ENCODE results near the gene ROR2. TPM values are rescaled to one million over a fixed set of nuclear protein-coding genes. Genes with fewer than 3 reads are reported as not detected.

ROR2 gene
- total and polyA plus RNA-seq, 8 donors, result 3.0 to 21.4 (median 9.8) TPM

DNA sequence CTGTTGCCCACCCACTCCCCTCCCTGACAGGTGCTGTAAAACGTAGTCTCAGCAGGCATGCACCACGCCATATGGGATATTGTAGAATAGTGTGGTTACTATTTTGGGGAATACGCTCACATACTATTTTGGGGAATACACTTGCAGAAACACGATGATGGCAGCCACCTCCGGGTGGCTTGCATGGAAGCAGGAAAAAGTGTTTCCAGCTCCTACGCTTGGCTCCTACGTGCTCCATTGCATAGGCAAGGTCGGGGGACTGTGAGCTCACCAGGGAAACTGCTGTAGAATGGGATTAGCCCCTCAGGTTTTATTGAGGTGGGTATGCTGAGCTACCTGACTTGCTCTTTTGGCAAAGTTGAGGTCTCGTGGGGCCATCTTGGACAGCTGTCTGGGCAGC lies 366.1 kb downstream of the ROR2 start:
- 88 to 94% (median 93%) methylated on average over 9 of the region's 9 CpGs for WGBS, 5 donors

DNA sequence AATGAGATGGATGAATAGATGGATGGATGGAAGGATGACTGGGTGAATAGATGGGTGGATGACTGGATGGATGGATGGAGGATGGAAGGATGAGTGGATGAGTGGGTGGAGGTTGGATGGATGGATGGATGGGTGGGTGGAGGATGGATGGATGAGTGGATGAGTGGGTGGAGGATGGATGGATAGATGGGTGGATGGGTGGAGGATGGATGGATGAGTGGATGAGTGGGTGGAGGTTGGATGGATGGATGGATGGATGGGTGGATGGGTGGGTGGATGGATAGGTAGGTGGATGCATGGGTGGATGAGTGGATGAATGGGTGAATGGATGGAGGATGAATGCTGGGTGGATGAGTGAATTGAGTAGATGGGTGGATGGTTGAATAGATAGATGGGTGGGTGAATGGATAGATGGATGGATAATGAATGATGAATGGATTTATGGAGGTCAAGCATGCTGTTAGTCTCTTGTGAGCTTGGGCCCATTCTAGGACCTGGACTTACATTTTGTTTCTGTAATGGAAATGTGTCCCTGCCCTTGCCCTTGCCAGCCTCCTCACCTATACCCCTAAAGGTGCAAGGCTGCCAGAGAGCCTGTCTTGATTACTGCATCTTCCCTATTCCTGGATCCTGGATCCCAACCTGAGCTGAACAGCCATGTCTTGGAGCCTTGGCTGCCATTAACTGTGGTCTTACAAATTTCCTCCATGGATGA lies 366.7 kb downstream of the ROR2 start:
- TF ChIP-seq POLR2AphosphoS5 (IDR thresholded peaks at IDR 0.05) (no peak), EP300 (IDR thresholded peaks at IDR 0.05) (no peak), POLR2A (IDR thresholded peaks at IDR 0.05) (no peak)
- TF ChIP-seq, protein P1, sequence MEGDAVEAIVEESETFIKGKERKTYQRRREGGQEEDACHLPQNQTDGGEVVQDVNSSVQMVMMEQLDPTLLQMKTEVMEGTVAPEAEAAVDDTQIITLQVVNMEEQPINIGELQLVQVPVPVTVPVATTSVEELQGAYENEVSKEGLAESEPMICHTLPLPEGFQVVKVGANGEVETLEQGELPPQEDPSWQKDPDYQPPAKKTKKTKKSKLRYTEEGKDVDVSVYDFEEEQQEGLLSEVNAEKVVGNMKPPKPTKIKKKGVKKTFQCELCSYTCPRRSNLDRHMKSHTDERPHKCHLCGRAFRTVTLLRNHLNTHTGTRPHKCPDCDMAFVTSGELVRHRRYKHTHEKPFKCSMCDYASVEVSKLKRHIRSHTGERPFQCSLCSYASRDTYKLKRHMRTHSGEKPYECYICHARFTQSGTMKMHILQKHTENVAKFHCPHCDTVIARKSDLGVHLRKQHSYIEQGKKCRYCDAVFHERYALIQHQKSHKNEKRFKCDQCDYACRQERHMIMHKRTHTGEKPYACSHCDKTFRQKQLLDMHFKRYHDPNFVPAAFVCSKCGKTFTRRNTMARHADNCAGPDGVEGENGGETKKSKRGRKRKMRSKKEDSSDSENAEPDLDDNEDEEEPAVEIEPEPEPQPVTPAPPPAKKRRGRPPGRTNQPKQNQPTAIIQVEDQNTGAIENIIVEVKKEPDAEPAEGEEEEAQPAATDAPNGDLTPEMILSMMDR (IDR thresholded peaks at IDR 0.05), result no peak
- no peak overlapping the region for H3K27ac ChIP-seq
- H3K9me3 ChIP-seq, result no peaks in the 10 kb centered on the region
- no peaks in the 10 kb centered on the region for H3K36me3 ChIP-seq
- DNase-seq, result no peak
- intact Hi-C loops (cut with DNase I; ENCODE audit: low total_unique reads), result no loop called here
- H3K4me3 ChIP-seq, result no peak overlapping the region
- no peaks in the 10 kb centered on the region for H3K4me1 ChIP-seq
- H3K27me3 ChIP-seq, result no peaks in the 10 kb centered on the region

More for the DNA sequence above, 366.1 kb downstream of the ROR2 start:
- H3K36me3 ChIP-seq, result no peaks in the 10 kb centered on the region
- intact Hi-C loops (cut with DNase I; ENCODE audit: low total_unique reads), result no loop called here
- TF ChIP-seq POLR2AphosphoS5 (IDR thresholded peaks at IDR 0.05) (no peak), EP300 (IDR thresholded peaks at IDR 0.05) (no peak), POLR2A (IDR thresholded peaks at IDR 0.05) (no peak)
- H3K27ac ChIP-seq, result no peak overlapping the region
- no peak for DNase-seq
- H3K9me3 ChIP-seq, result no peaks in the 10 kb centered on the region
- H3K4me1 ChIP-seq, result no peaks in the 10 kb centered on the region
- H3K4me3 ChIP-seq, result no peak overlapping the region
- H3K27me3 ChIP-seq, result no peaks in the 10 kb centered on the region

DNA sequence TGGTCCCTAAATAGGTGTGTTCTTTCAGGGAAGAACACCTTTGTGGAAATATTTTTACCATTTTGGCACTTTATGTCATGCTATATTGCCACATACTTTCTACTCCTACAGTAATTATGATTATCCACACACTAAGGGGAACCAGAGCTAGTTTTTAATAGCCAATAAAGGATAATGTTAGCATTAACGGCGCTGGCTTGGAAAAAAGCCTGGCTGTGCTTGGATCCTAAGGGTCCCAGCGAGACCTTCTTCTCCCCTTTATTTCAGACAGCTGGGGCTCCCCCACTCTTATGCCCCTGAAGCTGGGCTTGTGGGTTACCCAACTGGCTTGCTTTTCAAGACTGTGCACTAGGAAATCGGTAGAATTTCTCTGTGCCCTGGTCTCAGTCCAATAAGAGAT lies 367.8 kb downstream of the ROR2 start:
- H3K27ac ChIP-seq, result no peak overlapping the region
- no peak for TF ChIP-seq POLR2AphosphoS5 (IDR thresholded peaks at IDR 0.05)
- no peak for TF ChIP-seq POLR2A (IDR thresholded peaks at IDR 0.05)
- TF ChIP-seq, protein P1 (IDR thresholded peaks at IDR 0.05), result no peak
- TF ChIP-seq EP300 (IDR thresholded peaks at IDR 0.05), result no peak
- no peak overlapping the region for H3K4me3 ChIP-seq
- no peaks in the 10 kb centered on the region for H3K9me3 ChIP-seq
- no peaks in the 10 kb centered on the region for H3K36me3 ChIP-seq
- H3K4me1 ChIP-seq, result no peaks in the 10 kb centered on the region
- intact Hi-C loops (cut with DNase I; ENCODE audit: low total_unique reads), result no loop called here
- WGBS, 5 donors, result 77 to 85% (median 83%) methylated on average over 4 of the region's 4 CpGs
- no peaks in the 10 kb centered on the region for H3K27me3 ChIP-seq
- DNase-seq, result no peak

DNA sequence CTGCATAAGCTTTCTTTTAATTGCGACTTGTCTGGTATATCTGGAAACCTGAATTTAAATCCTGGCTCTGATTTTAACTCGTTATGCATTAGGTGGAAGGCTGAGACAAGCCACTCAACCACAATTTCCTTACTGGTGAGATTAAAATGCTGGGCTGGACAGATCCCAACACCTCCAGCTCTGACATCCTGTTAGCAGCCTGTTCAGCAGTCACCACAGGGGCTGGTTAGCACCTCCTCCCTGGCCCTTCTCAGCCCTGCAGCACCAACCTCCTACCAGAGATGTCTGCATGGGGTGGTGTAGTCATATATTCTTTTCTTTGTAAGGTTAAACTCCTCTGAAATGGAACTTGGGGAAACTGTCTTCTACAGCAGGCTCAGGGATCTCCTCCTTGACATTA lies 369.9 kb downstream of the ROR2 start:
- Histone ChIP-seq H3K4me1 (no peaks in the 10 kb centered on the region), H3K4me3 (no peak overlapping the region), H3K27ac (no peak overlapping the region), H3K36me3 (no peaks in the 10 kb centered on the region), H3K9me3 (no peaks in the 10 kb centered on the region), H3K27me3 (no peaks in the 10 kb centered on the region)
- intact Hi-C loops (cut with DNase I; ENCODE audit: low total_unique reads), result no loop called here
- DNase-seq, result no peak
- TF ChIP-seq POLR2A (IDR thresholded peaks at IDR 0.05) (no peak), POLR2AphosphoS5 (IDR thresholded peaks at IDR 0.05) (no peak), EP300 (IDR thresholded peaks at IDR 0.05) (no peak)
- TF ChIP-seq, protein P1 (IDR thresholded peaks at IDR 0.05), result no peak
- 17 to 48% (median 31%) methylated on average over 2 of the region's 2 CpGs for WGBS, 5 donors

DNA sequence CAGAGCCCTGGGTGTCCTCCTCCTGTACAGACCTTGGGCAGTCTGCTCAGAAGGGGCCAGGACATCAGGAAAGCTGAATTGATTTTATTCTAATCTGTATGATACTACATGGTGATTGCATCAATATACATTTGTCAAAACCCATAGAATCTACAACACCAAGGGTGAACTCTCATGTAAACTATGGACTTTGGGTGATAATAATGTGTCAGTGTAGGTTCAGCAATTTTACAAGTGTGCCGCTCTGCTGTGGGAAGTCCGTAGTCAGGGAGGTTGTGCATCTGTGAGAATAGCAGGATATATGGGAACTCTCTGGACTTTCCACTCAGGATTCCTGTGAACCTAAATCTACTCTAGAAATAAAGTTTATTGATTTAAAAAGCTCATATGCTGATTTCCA lies 371.1 kb downstream of the ROR2 start:
- intact Hi-C loops (cut with DNase I; ENCODE audit: low total_unique reads), result no loop called here
- no peak for DNase-seq

More for the DNA sequence above, 371.1 kb downstream of the ROR2 start:
- H3K36me3 ChIP-seq, result no peaks in the 10 kb centered on the region
- TF ChIP-seq, protein P1 (IDR thresholded peaks at IDR 0.05), result no peak
- TF ChIP-seq EP300 (IDR thresholded peaks at IDR 0.05), result no peak
- no peak for TF ChIP-seq POLR2AphosphoS5 (IDR thresholded peaks at IDR 0.05)
- no peak for TF ChIP-seq POLR2A (IDR thresholded peaks at IDR 0.05)
- no peaks in the 10 kb centered on the region for H3K9me3 ChIP-seq
- H3K4me3 ChIP-seq, result no peak overlapping the region
- no peak overlapping the region for H3K27ac ChIP-seq
- H3K27me3 ChIP-seq, result no peaks in the 10 kb centered on the region
- WGBS, 5 donors, result 84 to 94% (median 90%) methylated on average over 2 of the region's 2 CpGs
- H3K4me1 ChIP-seq, result no peaks in the 10 kb centered on the region
